Endothelial cell of umbilical vein (primary cell): ENCODE data around the gene WFDC6. TPM values are rescaled to one million over a fixed set of nuclear protein-coding genes. Genes with fewer than 3 reads are reported as not detected.

Experiments used
- BruUV-seq: library from RNA; stranded (reverse); fragments of 400-500 nt; replicated peaks from 2 replicates; lab custom pipeline; 2021; lab: Mats Ljungman, UMichigan
- CTCF ChIA-PET: fragments of 300-600, 350-600 bp; sonication (Branson Sonifier 250); formaldehyde crosslinking; loops from one replicate; lab custom pipeline; 2021; ENCODE audit warnings: antibody characterized with exemption, inconsistent platforms; lab: Charles Lee
- POLR2A ChIA-PET: fragments of 300-600, 350-600 bp; sonication (Branson Sonifier 250); formaldehyde crosslinking; loops from one replicate; lab custom pipeline; 2021; ENCODE audit warnings: antibody characterized with exemption, inconsistent platforms; lab: Charles Lee
- DNase-seq: peaks from one replicate; pipeline ENCODE4 v3.0.0-alpha.2; 2011; ENCODE audit warnings: low read depth, low spot score
- FAIRE-seq: peaks from 2 replicates; lab custom pipeline; 2011; peaks lifted over from hg19 to GRCh38; lab: Jason Lieb, UNC
- H2AFZ ChIP-seq: 2 replicates; pipeline ENCODE4 v1.6.0; 2012; ENCODE audit warnings: low read depth, low read length, control low read depth, inconsistent platforms
- H3K27ac ChIP-seq: 2 replicates; pipeline ENCODE4 v1.5.1; 2011; ENCODE audit warnings: low read depth, mild to moderate bottlenecking, control low read depth, low read length, moderate library complexity; ENCODE audit not compliant: insufficient read depth
- H3K27me3 ChIP-seq, 2 experiments: 2 replicates each; pipeline versions ENCODE4 v1.6.0 to v1.6.1; 2011; ENCODE audit warnings: low read length in 2 of 2, mixed read lengths in 1 of 2; ENCODE audit not compliant: control insufficient read depth in 2 of 2, insufficient read depth in 2 of 2
- H3K36me3 ChIP-seq, 2 experiments: 2 replicates in 1 of 2; 3 replicates in 1 of 2; pipeline ENCODE4 v1.5.1; 2011; ENCODE audit warnings: low read length in 2 of 2, mild to moderate bottlenecking in 1 of 2, moderate library complexity in 1 of 2; ENCODE audit not compliant: control insufficient read depth in 2 of 2, insufficient read depth in 2 of 2; ENCODE audit errors: extremely low read depth in 1 of 2
- H3K4me1 ChIP-seq: 3 replicates; pipeline ENCODE4 v1.5.1; 2011; ENCODE audit warnings: mild to moderate bottlenecking, low read length; ENCODE audit not compliant: control insufficient read depth, insufficient read depth; ENCODE audit errors: extremely low read depth
- H3K4me2 ChIP-seq: 2 replicates; pipeline ENCODE4 v1.6.1; 2011; ENCODE audit warnings: low read length, control low read depth, mixed read lengths; ENCODE audit not compliant: insufficient read depth
- H3K4me3 ChIP-seq, 3 experiments: fragments of 200-600 bp in 1 of 3; sonication (generic), shearing (Covaris generic) in 1 of 3; replicated peaks in 1 of 3; 2 replicates each; pipeline ENCODE4 v1.5.1; 2011 to 2016; ENCODE audit warnings: control low read depth in 3 of 3, low read length in 3 of 3, mild to moderate bottlenecking in 2 of 3, inconsistent platforms in 1 of 3, low read depth in 1 of 3, moderate library complexity in 1 of 3; ENCODE audit not compliant: insufficient read depth in 1 of 3
- H3K79me2 ChIP-seq: 2 replicates; pipeline ENCODE4 v1.6.0; 2012; ENCODE audit warnings: low read length, inconsistent platforms; ENCODE audit not compliant: control insufficient read depth, insufficient read depth
- H3K9ac ChIP-seq: replicated peaks from 2 replicates; pipeline ENCODE3; 2011; ENCODE audit warnings: low read length, control low read depth; ENCODE audit not compliant: insufficient read depth; ENCODE audit errors: extremely low read depth
- H3K9me1 ChIP-seq: replicated peaks from 3 replicates; pipeline ENCODE4 v1.6.0; 2011; ENCODE audit warnings: mild to moderate bottlenecking, low read length; ENCODE audit not compliant: control insufficient read depth, insufficient read depth; ENCODE audit errors: extremely low read depth
- H3K9me3 ChIP-seq: replicated peaks from 2 replicates; pipeline ENCODE4 v1.5.1; 2012; ENCODE audit warnings: low read length, inconsistent platforms; ENCODE audit not compliant: control insufficient read depth, insufficient read depth
- H4K20me1 ChIP-seq: replicated peaks from 2 replicates; pipeline ENCODE3; 2011; ENCODE audit warnings: mild to moderate bottlenecking, low read length; ENCODE audit not compliant: control insufficient read depth, insufficient read depth; ENCODE audit errors: extremely low read depth
- EZH2 ChIP-seq: IDR thresholded peaks from 2 replicates; pipeline ENCODE4 v1.6.1; 2012; ENCODE audit warnings: borderline replicate concordance, low read depth, mild to moderate bottlenecking, moderate library complexity, low read length, inconsistent platforms; ENCODE audit not compliant: severe bottlenecking
- FOS ChIP-seq: IDR thresholded peaks from 2 replicates; pipeline ENCODE4 v1.6.1; 2011; ENCODE audit warnings: mild to moderate bottlenecking, low read length, moderate library complexity, borderline replicate concordance; ENCODE audit not compliant: insufficient read depth
- GATA2 ChIP-seq: IDR thresholded peaks from 2 replicates; pipeline ENCODE4 v1.7.0; 2011; ENCODE audit warnings: low read depth, mild to moderate bottlenecking, moderate library complexity, mixed read lengths, low read length; ENCODE audit not compliant: insufficient read length, insufficient read depth
- JUN ChIP-seq: IDR thresholded peaks from 2 replicates; pipeline ENCODE4 v1.6.1; 2011; ENCODE audit warnings: borderline replicate concordance, low read depth; ENCODE audit not compliant: insufficient read length, insufficient read depth
- MYC ChIP-seq: IDR thresholded peaks from one replicate; pipeline ENCODE4 v1.6.1; 2011; ENCODE audit warnings: mild to moderate bottlenecking, low read depth, low read length
- POLR2A ChIP-seq: IDR thresholded peaks from 2 replicates; pipeline ENCODE4 v1.6.1; 2012; ENCODE audit warnings: low read depth, mild to moderate bottlenecking, control low read depth, low read length
- POLR2AphosphoS5 ChIP-seq: IDR thresholded peaks from 2 replicates; pipeline ENCODE4 v1.6.1; 2012; ENCODE audit warnings: low read depth, mild to moderate bottlenecking, control low read depth, low read length, moderate library complexity; ENCODE audit not compliant: insufficient read depth
- dilution Hi-C: fragments of 300-500 bp; cut with MboI; formaldehyde crosslinking; loops from one replicate; pipeline ENCODE4 v1.15.0; 2019; ENCODE audit warnings: low sequenced_read_pairs; ENCODE audit not compliant: extremely low pct_ligation_motif_present
- intact Hi-C: fragments of 100-400 bp; cut with micrococcal nuclease; formaldehyde crosslinking; loops from one replicate; pipeline ENCODE4 v1.10.0; 2022
- polyA plus RNA-seq, 4 experiments: library from polyadenylated mRNA; depleted of rRNA in 3 of 4; stranded (reverse) in 3 of 4; unstranded in 1 of 4; fragments of >200 nt; gene quantifications; 2 replicates each; pipeline versions ENCODE4 v1.2.1 to v1.2.3, GENCODE V29; 2011 to 2012; ENCODE audit warnings: missing spikeins in 1 of 4
- total RNA-seq: library from RNA; stranded (reverse); gene quantifications from 2 replicates; pipeline ENCODE4 v1.2.3, GENCODE V29; 2021
- TF ChIP-seq, protein P1 (sequence below), 2 donors: IDR thresholded peaks; 1 replicate in 1 of 2; 2 replicates in 1 of 2; pipeline ENCODE4 v1.5.1; 2011; ENCODE audit warnings: low read length in 2 of 2, mild to moderate bottlenecking in 2 of 2, moderate library complexity in 2 of 2, control low read depth in 1 of 2, inconsistent platforms in 1 of 2, low read depth in 1 of 2; ENCODE audit not compliant: insufficient read depth in 1 of 2; ENCODE audit errors: extremely low read depth in 1 of 2
- TF ChIP-seq, protein P2 (sequence below): IDR thresholded peaks from 2 replicates; pipeline ENCODE4 v1.6.1; 2011; ENCODE audit not compliant: insufficient read depth, insufficient read length

WFDC6 gene
- total and polyA plus RNA-seq, 2 donors (not counting 3 experiments of a cell fraction or from before 2014, with no cell fraction given): not detected

DNA sequence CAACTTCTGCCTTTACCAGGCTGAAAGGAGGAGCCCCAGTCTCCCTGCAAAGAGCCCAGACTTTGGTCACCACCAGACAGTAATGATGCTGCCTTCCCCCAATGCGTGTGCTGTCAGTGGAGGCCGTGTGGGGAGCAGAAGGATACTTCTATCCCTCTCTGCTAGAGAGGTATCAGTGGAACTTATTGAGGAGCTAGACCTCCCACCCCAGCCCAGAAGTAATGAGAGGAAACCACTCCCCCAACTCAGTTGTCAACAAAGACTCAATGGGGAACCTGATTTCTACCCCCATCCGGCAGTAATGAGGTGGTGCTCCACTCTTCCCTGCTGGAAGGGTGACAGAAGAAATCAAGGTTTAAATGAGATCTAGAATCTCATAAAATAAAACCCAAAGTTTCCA lies 44.2 kb upstream of the WFDC6 start:
- CTCF ChIA-PET: no interaction called here
- TF ChIP-seq POLR2AphosphoS5 (no peak), POLR2A (no peak), MYC (no peak), GATA2 (no peak), FOS (no peak), JUN (no peak), EZH2 (no peak)
- TF ChIP-seq, protein P1, sequence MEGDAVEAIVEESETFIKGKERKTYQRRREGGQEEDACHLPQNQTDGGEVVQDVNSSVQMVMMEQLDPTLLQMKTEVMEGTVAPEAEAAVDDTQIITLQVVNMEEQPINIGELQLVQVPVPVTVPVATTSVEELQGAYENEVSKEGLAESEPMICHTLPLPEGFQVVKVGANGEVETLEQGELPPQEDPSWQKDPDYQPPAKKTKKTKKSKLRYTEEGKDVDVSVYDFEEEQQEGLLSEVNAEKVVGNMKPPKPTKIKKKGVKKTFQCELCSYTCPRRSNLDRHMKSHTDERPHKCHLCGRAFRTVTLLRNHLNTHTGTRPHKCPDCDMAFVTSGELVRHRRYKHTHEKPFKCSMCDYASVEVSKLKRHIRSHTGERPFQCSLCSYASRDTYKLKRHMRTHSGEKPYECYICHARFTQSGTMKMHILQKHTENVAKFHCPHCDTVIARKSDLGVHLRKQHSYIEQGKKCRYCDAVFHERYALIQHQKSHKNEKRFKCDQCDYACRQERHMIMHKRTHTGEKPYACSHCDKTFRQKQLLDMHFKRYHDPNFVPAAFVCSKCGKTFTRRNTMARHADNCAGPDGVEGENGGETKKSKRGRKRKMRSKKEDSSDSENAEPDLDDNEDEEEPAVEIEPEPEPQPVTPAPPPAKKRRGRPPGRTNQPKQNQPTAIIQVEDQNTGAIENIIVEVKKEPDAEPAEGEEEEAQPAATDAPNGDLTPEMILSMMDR (IDR thresholded peaks at IDR 0.05; ENCODE audit: extremely low read depth in 1 of 2, insufficient read depth in 1 of 2, low read depth in 1 of 2, low read length in 2 of 2): no peak
- TF ChIP-seq, protein P2, sequence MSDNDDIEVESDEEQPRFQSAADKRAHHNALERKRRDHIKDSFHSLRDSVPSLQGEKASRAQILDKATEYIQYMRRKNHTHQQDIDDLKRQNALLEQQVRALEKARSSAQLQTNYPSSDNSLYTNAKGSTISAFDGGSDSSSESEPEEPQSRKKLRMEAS: no peak

More for the DNA sequence above, 44.2 kb upstream of the WFDC6 start:
- FAIRE-seq: no peak
- Histone ChIP-seq H3K4me2 (no peak overlapping the region), H3K36me3 (no peaks in the 10 kb centered on the region), H3K27me3 (peaks cover under 1 to 12% of the 10 kb centered on the region in 2 experiments), H3K4me3 (no peak overlapping the region), H3K9me1 (no peaks in the 10 kb centered on the region), H4K20me1 (no peaks in the 10 kb centered on the region), H3K27ac (no peak overlapping the region), H3K79me2 (no peaks in the 10 kb centered on the region), H3K4me1 (no peaks in the 10 kb centered on the region), H3K9ac (no peak overlapping the region), H2AFZ (no peak overlapping the region), H3K9me3 (no peaks in the 10 kb centered on the region)
- intact Hi-C loops: no loop called here
- no peak for DNase-seq
- POLR2A ChIA-PET: no interaction called here
- dilution Hi-C loops: no loop called here
- no TSS peak for BruUV-seq
